GM12878 (cell line): ENCODE measurements around the gene CD209.

ENCODE experiments used
- CTCF ChIP-seq, 3 experiments: IDR thresholded peaks in 2 of 3; conservative IDR thresholded peaks in 1 of 3; 2 replicates each; pipeline ENCODE4 v1.5.1; 2011; ENCODE audit warnings: low read depth in 3 of 3, low read length in 3 of 3, mild to moderate bottlenecking in 3 of 3, control low read depth in 2 of 3, moderate library complexity in 2 of 3, inconsistent platforms in 1 of 3, mixed read lengths in 1 of 3; ENCODE audit not compliant: control insufficient read depth in 2 of 3, insufficient read depth in 1 of 3; ENCODE audit errors: extremely low read depth in 1 of 3
- EZH2 ChIP-seq: IDR thresholded peaks from 2 replicates; pipeline ENCODE4 v1.6.1; 2012; ENCODE audit warnings: low read depth, mild to moderate bottlenecking, control low read depth, inconsistent platforms, low read length, borderline replicate concordance; ENCODE audit not compliant: control insufficient read depth

- TF ChIP-seq EZH2 = no peak
- no peak for TF ChIP-seq CTCF (IDR thresholded peaks at IDR 0.05 in 2 of 3, conservative IDR thresholded peaks at IDR 0.05 in 1 of 3; ENCODE audit: control insufficient read depth in 2 of 3, extremely low read depth in 1 of 3, insufficient read depth in 1 of 3, low read depth in 3 of 3, low read length in 3 of 3)
These were observed 17.5 kb downstream of the CD209 start for GRCh38 chr19:7729831-7730285.
